Astrocyte (in vitro differentiated cells and primary cell): ENCODE results near the gene SDSL.

Experiments
- CTCF ChIP-seq: IDR thresholded peaks from 2 replicates; pipeline ENCODE4 v1.5.1; 2011; ENCODE audit warnings: low read depth, mild to moderate bottlenecking, inconsistent platforms, low read length, moderate library complexity; ENCODE audit not compliant: insufficient read depth
- EZH2 ChIP-seq: IDR thresholded peaks from 2 replicates; pipeline ENCODE4 v1.6.1; 2012; ENCODE audit warnings: mild to moderate bottlenecking, low read length, inconsistent platforms; ENCODE audit not compliant: insufficient read depth

- TF ChIP-seq CTCF, result no peak
- no peak for TF ChIP-seq EZH2
Measured at GRCh38 chr12:113392520-113392919, 29.7 kb upstream of the SDSL start.
